ENCODE results near the gene TENT5D.
"Not testable (repeated sequence)": the region's sequence is repeated elsewhere in the genome, so short reads cannot be mapped to it uniquely, and the experiment has no call there.

TENT5D gene

GRCh38 chrX:80420147-80420546 lies at the start of gene TENT5D:
TENT5D (plus strand) TSS chrX:80420447; CDS start chrX:80442540, 22,093 bp downstream.
- no peak for TF ChIP-seq JUND (IDR thresholded peaks at IDR 0.05; ENCODE audit: low read depth)
- in situ Hi-C loops (cut with HindIII; ENCODE audit: low pct_unique_long_range_greater_than_20kb, low sequenced_read_pairs), result no loop called here
- DNase-seq (ENCODE audit: low read depth in 1 of 2, low spot score in 1 of 2), result no peak

GRCh38 chrX:80385651-80386050 lies 34.6 kb upstream of the TENT5D start:
- in situ Hi-C loops (cut with HindIII; ENCODE audit: low pct_unique_long_range_greater_than_20kb, low sequenced_read_pairs); DNase-seq (ENCODE audit: low read depth in 1 of 2, low spot score in 1 of 2): not testable (repeated sequence)

- no peak for DNase-seq (ENCODE audit: low read depth in 1 of 2, low spot score in 1 of 2)
- TF ChIP-seq JUND (IDR thresholded peaks at IDR 0.05; ENCODE audit: low read depth), result no peak
- in situ Hi-C loops (cut with HindIII; ENCODE audit: low pct_unique_long_range_greater_than_20kb, low sequenced_read_pairs), result no loop called here
These were observed 32.0 kb upstream of the TENT5D start for GRCh38 chrX:80388206-80388605.

- in situ Hi-C loops (cut with HindIII; ENCODE audit: low pct_unique_long_range_greater_than_20kb, low sequenced_read_pairs), result no loop called here
- TF ChIP-seq JUND (IDR thresholded peaks at IDR 0.05; ENCODE audit: low read depth), result no peak
These were observed 8.2 kb upstream of the TENT5D start for GRCh38 chrX:80412042-80412441.

GRCh38 chrX:80423000-80423399 lies 2.8 kb downstream of the TENT5D start:
- TF ChIP-seq JUND (IDR thresholded peaks at IDR 0.05; ENCODE audit: low read depth), result no peak
- in situ Hi-C loops (cut with HindIII; ENCODE audit: low pct_unique_long_range_greater_than_20kb, low sequenced_read_pairs), result no loop called here
- no peak for DNase-seq (ENCODE audit: low read depth in 1 of 2, low spot score in 1 of 2)

More at GRCh38 chrX:80412042-80412441, 8.2 kb upstream of the TENT5D start:
- DNase-seq (ENCODE audit: low read depth in 1 of 2, low spot score in 1 of 2), result no peak

- in situ Hi-C loops (cut with HindIII; ENCODE audit: low pct_unique_long_range_greater_than_20kb, low sequenced_read_pairs), result no loop called here
- no peak for TF ChIP-seq JUND (IDR thresholded peaks at IDR 0.05; ENCODE audit: low read depth)
- no peak for DNase-seq (ENCODE audit: low read depth in 1 of 2, low spot score in 1 of 2)
These were observed 3.5 kb downstream of the TENT5D start for GRCh38 chrX:80423744-80424143.

GRCh38 chrX:80430826-80431504 lies 10.7 kb downstream of the TENT5D start:
- peak in 1 of 2 experiments; percentile 10 for DNase-seq (ENCODE audit: low read depth in 1 of 2, low spot score in 1 of 2)
- TF ChIP-seq JUND (IDR thresholded peaks at IDR 0.05; ENCODE audit: low read depth), result no peak
- in situ Hi-C loops (cut with HindIII; ENCODE audit: low pct_unique_long_range_greater_than_20kb, low sequenced_read_pairs), result no loop called here

- TF ChIP-seq JUND (IDR thresholded peaks at IDR 0.05; ENCODE audit: low read depth), result no peak
- no peak for DNase-seq (ENCODE audit: low read depth in 1 of 2, low spot score in 1 of 2)
- in situ Hi-C loops (cut with HindIII; ENCODE audit: low pct_unique_long_range_greater_than_20kb, low sequenced_read_pairs), result no loop called here
These were observed 11.2 kb downstream of the TENT5D start for GRCh38 chrX:80431505-80431832.

GRCh38 chrX:80432441-80432840 lies 12.2 kb downstream of the TENT5D start:
- in situ Hi-C loops (cut with HindIII; ENCODE audit: low pct_unique_long_range_greater_than_20kb, low sequenced_read_pairs), result no loop called here
- no peak for DNase-seq (ENCODE audit: low read depth in 1 of 2, low spot score in 1 of 2)
- no peak for TF ChIP-seq JUND (IDR thresholded peaks at IDR 0.05; ENCODE audit: low read depth)

- no peak for TF ChIP-seq JUND (IDR thresholded peaks at IDR 0.05; ENCODE audit: low read depth)
- no peak for DNase-seq (ENCODE audit: low read depth in 1 of 2, low spot score in 1 of 2)
- in situ Hi-C loops (cut with HindIII; ENCODE audit: low pct_unique_long_range_greater_than_20kb, low sequenced_read_pairs), result no loop called here
These were observed 12.6 kb downstream of the TENT5D start for GRCh38 chrX:80432863-80433262.

- in situ Hi-C loops (cut with HindIII; ENCODE audit: low pct_unique_long_range_greater_than_20kb, low sequenced_read_pairs); DNase-seq (ENCODE audit: low read depth in 1 of 2, low spot score in 1 of 2): not testable (repeated sequence)
These were observed 47.9 kb downstream of the TENT5D start for GRCh38 chrX:80468166-80468565.

GRCh38 chrX:80471582-80471981 lies 51.3 kb downstream of the TENT5D start:
- no peak for TF ChIP-seq JUND (IDR thresholded peaks at IDR 0.05; ENCODE audit: low read depth)
- in situ Hi-C loops (cut with HindIII; ENCODE audit: low pct_unique_long_range_greater_than_20kb, low sequenced_read_pairs), result no loop called here
- no peak for DNase-seq (ENCODE audit: low read depth in 1 of 2, low spot score in 1 of 2)

- in situ Hi-C loops (cut with HindIII; ENCODE audit: low pct_unique_long_range_greater_than_20kb, low sequenced_read_pairs), result no loop called here
- DNase-seq (ENCODE audit: low read depth in 1 of 2, low spot score in 1 of 2), result no peak
- TF ChIP-seq JUND (IDR thresholded peaks at IDR 0.05; ENCODE audit: low read depth), result no peak
These were observed 65.3 kb downstream of the TENT5D start for GRCh38 chrX:80485543-80485942.

GRCh38 chrX:80486299-80486698 lies 66.1 kb downstream of the TENT5D start:
- no peak for TF ChIP-seq JUND (IDR thresholded peaks at IDR 0.05; ENCODE audit: low read depth)
- DNase-seq (ENCODE audit: low read depth in 1 of 2, low spot score in 1 of 2), result no peak
- in situ Hi-C loops (cut with HindIII; ENCODE audit: low pct_unique_long_range_greater_than_20kb, low sequenced_read_pairs), result no loop called here

All from T47D (cell line).